Stomach (tissue), 9 donors: ENCODE results near the gene HEATR3. TPM values are rescaled to one million over a fixed set of nuclear protein-coding genes. Genes with fewer than 3 reads are reported as not detected.

Experiments
- DNase-seq, 2 donors: peaks; one replicate each; pipeline versions ENCODE4 v3.0.0 to v3.0.0-alpha.2; 2013 to 2019
- H3K27ac ChIP-seq, 5 donors: fragments of 200-600 bp in 4 of 5; sonication (generic) in 4 of 5; one replicate each; pipeline ENCODE4 v1.5.1; 2013 to 2019; ENCODE audit warnings: mild to moderate bottlenecking in 1 of 5, moderate library complexity in 1 of 5
- H3K27me3 ChIP-seq, 3 donors: fragments of 200-600 bp; sonication (generic); one replicate each; pipeline ENCODE4 v1.5.1; 2017 to 2019; ENCODE audit warnings: mixed run types in 1 of 3
- H3K36me3 ChIP-seq, 4 donors: fragments of 200-600 bp; sonication (generic); 1 replicate in 3 of 4; 2 replicates in 1 of 4; pipeline ENCODE4 v1.5.1; 2016 to 2019
- H3K4me1 ChIP-seq, 4 donors: fragments of 200-600 bp; sonication (generic); one replicate each; pipeline ENCODE4 v1.5.1; 2016 to 2019
- H3K4me3 ChIP-seq, 4 donors: fragments of 200-600 bp; sonication (generic) in 3 of 4; one replicate each; pipeline ENCODE4 v1.5.1; 2016 to 2019; ENCODE audit warnings: mild to moderate bottlenecking in 1 of 4
- H3K9me3 ChIP-seq, 4 donors: fragments of 200-600 bp; sonication (generic); one replicate each; pipeline ENCODE4 v1.5.1; 2016 to 2019
- EP300 ChIP-seq: sonication (generic); formaldehyde crosslinking; IDR thresholded peaks from one replicate; pipeline ENCODE4 v1.6.1; 2017; ENCODE audit warnings: antibody characterized with exemption
- POLR2A ChIP-seq, 4 donors: fragments of 450-650 bp; IDR thresholded peaks; one replicate each; pipeline ENCODE4 v1.6.1; 2016; ENCODE audit warnings: antibody characterized with exemption in 4 of 4, control low read depth in 2 of 4, mild to moderate bottlenecking in 1 of 4, moderate library complexity in 1 of 4
- POLR2AphosphoS5 ChIP-seq, 3 donors: sonication (generic); formaldehyde crosslinking; IDR thresholded peaks; one replicate each; pipeline ENCODE4 v1.6.1; 2016; ENCODE audit warnings: antibody characterized with exemption in 3 of 3
- WGBS, 5 donors: extraction: QIAGEN DNeasy Blood & Tissue Kit in 3 of 5; methylation state at CpG; one replicate each; pipeline versions ENCODE4 v1.1.5 to v1.1.7; 2013 to 2018; 5-methylcytosine and 5-hydroxymethylcytosine counted together
- intact Hi-C: fragments of 100-400 bp; cut with DNase I; formaldehyde crosslinking; loops from one replicate; pipeline ENCODE4 v1.15.1; 2023; ENCODE audit warnings: low total_unique reads
- polyA plus RNA-seq, 3 donors: library from polyadenylated mRNA; stranded (reverse); fragments of 200-250 nt; gene quantifications; one replicate each; pipeline ENCODE4 v1.2.3, GENCODE V29; 2013
- total RNA-seq, 5 donors: library from RNA; depleted of rRNA; stranded (reverse); fragments of >200 nt; gene quantifications; one replicate each; pipeline versions ENCODE4 v1.1.0 to v1.2.3, GENCODE V29; 2014 to 2016
- TF ChIP-seq, protein P1 (sequence below), 7 experiments: fragments of 450-650 bp in 4 of 7; fragments of 200-600 bp in 3 of 7; sonication (generic) in 3 of 7; IDR thresholded peaks; one replicate each; pipeline ENCODE4 v1.5.1; 2016 to 2019; ENCODE audit warnings: antibody characterized with exemption in 7 of 7, control low read depth in 2 of 7, mild to moderate bottlenecking in 1 of 7
- donor health status: healthy with polysubstance abuse.
- donor health status: Bipolar disorder and iron deficiency.
- donor health status: healthy.

Gene HEATR3
- total and polyA plus RNA-seq, 8 donors: 4.1 to 45.1 (median 15.4) TPM

DNA sequence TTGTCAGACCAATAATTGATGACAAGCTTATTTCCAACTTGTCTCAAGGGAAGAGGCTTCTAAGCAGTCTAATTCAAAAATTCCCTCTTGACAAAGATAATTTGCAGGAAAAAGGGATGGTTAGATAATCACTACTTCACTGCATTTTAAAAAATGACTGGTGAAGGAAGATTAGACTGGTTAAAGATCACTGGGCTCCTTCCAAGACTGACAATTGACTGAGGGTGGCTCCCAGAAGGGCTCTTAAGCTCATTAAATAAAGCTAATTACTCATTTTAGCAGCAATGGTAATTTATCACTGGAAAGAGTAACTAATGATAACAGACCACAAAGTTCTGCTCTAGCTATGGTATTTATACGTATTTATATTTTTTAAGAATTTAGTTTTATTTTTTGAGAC lies 4.4 kb upstream of the HEATR3 start:
- H3K27ac ChIP-seq: no peak overlapping the region
- peaks cover 0 to 8% (median 5%) of the 10 kb centered on the region in 4 donors for H3K9me3 ChIP-seq
- 0 to 81% (median 54%) methylated on average over 1 of the region's 1 CpG for WGBS, 5 donors
- DNase-seq: no peak
- no peaks in the 10 kb centered on the region for H3K27me3 ChIP-seq
- no peaks in the 10 kb centered on the region for H3K36me3 ChIP-seq
- no peak overlapping the region for H3K4me3 ChIP-seq
- intact Hi-C loops: no loop called here
- H3K4me1 ChIP-seq: peaks cover 0 to 5% (median under 1%) of the 10 kb centered on the region in 4 donors
- TF ChIP-seq, protein P1, sequence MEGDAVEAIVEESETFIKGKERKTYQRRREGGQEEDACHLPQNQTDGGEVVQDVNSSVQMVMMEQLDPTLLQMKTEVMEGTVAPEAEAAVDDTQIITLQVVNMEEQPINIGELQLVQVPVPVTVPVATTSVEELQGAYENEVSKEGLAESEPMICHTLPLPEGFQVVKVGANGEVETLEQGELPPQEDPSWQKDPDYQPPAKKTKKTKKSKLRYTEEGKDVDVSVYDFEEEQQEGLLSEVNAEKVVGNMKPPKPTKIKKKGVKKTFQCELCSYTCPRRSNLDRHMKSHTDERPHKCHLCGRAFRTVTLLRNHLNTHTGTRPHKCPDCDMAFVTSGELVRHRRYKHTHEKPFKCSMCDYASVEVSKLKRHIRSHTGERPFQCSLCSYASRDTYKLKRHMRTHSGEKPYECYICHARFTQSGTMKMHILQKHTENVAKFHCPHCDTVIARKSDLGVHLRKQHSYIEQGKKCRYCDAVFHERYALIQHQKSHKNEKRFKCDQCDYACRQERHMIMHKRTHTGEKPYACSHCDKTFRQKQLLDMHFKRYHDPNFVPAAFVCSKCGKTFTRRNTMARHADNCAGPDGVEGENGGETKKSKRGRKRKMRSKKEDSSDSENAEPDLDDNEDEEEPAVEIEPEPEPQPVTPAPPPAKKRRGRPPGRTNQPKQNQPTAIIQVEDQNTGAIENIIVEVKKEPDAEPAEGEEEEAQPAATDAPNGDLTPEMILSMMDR (IDR thresholded peaks at IDR 0.05): no peak
- TF ChIP-seq POLR2A (IDR thresholded peaks at IDR 0.05) (no peak), EP300 (no peak), POLR2AphosphoS5 (IDR thresholded peaks at IDR 0.05) (no peak)

DNA sequence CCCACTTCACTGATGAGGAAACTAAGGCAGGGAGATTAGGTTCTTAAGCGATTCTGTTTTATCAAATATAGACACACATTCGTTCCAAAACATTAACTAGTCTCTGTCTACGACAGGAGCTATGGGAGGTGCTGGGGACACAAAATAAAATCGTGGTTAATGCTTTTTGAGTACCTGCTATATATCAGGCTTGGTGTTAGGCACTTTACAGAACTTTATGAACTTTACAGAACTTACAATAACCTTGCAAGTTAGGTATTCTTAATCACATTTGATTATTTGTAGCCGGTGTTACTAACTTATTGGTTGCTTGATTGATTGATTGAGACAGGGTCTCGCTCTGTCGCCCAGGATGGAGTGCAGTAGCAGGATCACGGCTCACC lies 538 bp upstream of the HEATR3 start:
- H3K4me3 ChIP-seq: peak overlapping the region; percentile 86 to 100 (median 92)
- peak overlapping the region; percentile 47 to 98 (median 96) for H3K27ac ChIP-seq
- intact Hi-C loops: loop anchor here (5.0 kb wide), 1 partner anchor 38 kb away; the partner anchor contains the start of gene CNEP1R1
- peaks cover 2 to 14% (median 13%) of the 10 kb centered on the region in 4 donors for H3K36me3 ChIP-seq
- TF ChIP-seq, protein P1 (IDR thresholded peaks at IDR 0.05): no peak
- TF ChIP-seq POLR2A (IDR thresholded peaks at IDR 0.05) (no peak), EP300 (no peak), POLR2AphosphoS5 (IDR thresholded peaks at IDR 0.05) (no peak)
- H3K4me1 ChIP-seq: peaks cover 13 to 30% (median 22%) of the 10 kb centered on the region in 4 donors
- WGBS, 5 donors: 70 to 85% (median 73%) methylated on average over 8 of the region's 8 CpGs
- no peaks in the 10 kb centered on the region for H3K27me3 ChIP-seq
- no peak for DNase-seq
- no peaks in the 10 kb centered on the region for H3K9me3 ChIP-seq

DNA sequence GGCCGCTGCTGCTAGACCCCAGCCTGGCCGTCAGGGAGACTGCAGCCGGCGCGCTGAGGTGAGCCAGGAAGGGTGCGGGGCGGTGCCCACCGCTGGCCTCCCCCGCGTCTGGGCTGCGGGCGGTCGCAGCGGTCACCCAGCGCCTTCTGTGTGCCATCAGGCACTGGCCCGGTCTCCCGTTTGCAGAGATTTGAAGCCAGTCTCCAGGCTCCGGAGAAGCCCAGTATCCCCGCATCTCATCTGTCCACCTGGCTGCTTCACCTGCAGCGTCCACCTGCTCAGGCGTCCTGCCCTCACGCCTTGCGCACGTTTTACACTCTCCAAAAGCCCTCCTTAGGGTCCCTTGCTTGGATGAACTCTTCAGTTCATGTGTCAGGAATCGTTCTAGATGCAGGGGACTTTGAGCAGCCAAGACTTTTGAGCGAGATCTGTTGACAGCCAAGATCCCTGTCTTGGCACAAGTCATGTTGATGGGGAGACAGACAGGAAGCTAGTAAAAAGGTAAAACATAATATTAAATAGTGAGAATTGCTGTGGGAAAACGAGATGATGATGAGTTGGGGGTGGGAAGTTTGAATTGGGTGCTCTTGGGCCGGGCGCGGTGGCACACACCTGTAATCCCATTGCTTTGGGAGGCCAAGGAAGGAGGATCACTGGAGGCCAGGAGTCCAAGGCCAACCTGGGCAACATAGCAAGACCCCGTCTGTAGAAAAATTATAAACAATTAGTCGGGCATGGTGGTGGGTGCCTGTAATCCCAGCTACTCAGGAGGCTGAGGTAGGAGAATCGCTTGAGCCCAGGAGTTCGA lies 916 bp downstream of the HEATR3 start:
- no peak for DNase-seq
- H3K4me1 ChIP-seq: peaks cover 13 to 30% (median 22%) of the 10 kb centered on the region in 4 donors
- WGBS, 5 donors: 23 to 48% (median 23%) methylated on average over 16 to 34 of the region's 34 CpGs
- no peaks in the 10 kb centered on the region for H3K27me3 ChIP-seq
- H3K4me3 ChIP-seq: peak overlapping the region; percentile 86 to 100 (median 92)
- H3K9me3 ChIP-seq: no peaks in the 10 kb centered on the region
- intact Hi-C loops: loop anchor here (5.0 kb wide), 1 partner anchor 39 kb away; the partner anchor contains the start of gene CNEP1R1
- H3K36me3 ChIP-seq: peaks cover 3 to 25% (median 22%) of the 10 kb centered on the region in 4 donors
- peak overlapping the region; percentile 88 to 98 (median 96) for H3K27ac ChIP-seq
- TF ChIP-seq, protein P1 (IDR thresholded peaks at IDR 0.05): peak in 1 of 7 experiments; percentile 20
- no peak for TF ChIP-seq POLR2A (IDR thresholded peaks at IDR 0.05)
- peak in 1 of 3 donors; percentile 3 for TF ChIP-seq POLR2AphosphoS5 (IDR thresholded peaks at IDR 0.05)
- no peak for TF ChIP-seq EP300

DNA sequence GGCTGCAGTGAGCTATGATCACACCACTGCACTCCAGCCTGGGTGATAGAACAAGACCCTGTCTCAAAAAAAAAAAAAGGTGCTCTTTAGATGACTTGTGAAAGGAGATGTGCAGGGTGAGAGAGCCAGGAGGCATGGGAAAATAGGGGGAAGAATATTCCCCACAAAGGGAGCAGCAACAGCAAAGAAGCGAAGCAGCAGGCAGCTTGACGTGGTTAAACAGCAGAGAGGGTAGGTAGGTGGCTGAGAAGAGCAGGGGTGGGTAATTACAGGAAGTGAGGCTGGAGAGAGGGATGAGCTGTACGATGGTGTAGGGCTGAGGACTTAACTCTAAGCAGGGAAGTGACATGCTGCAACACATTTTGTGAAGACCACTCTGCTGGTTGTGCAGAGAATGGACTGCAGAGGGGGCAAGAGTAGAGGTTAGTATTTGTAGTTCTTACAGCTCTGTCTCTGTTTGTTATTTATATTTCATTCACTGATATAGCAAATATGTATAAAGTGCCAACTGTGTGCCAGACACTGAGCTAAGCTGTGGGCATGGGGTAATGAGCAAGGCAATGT lies 1.6 kb downstream of the HEATR3 start:
- H3K27me3 ChIP-seq: no peaks in the 10 kb centered on the region
- peak in 1 of 2 donors; percentile 69 for DNase-seq
- H3K4me3 ChIP-seq: peak overlapping the region in 3 of 4 donors; percentile 86 to 100 (median 87)
- peaks cover 3 to 27% (median 25%) of the 10 kb centered on the region in 4 donors for H3K36me3 ChIP-seq
- peaks cover 13 to 30% (median 22%) of the 10 kb centered on the region in 4 donors for H3K4me1 ChIP-seq
- intact Hi-C loops: loop anchor here (5.0 kb wide), 1 partner anchor 40 kb away; the partner anchor contains the start of gene CNEP1R1
- WGBS, 5 donors: 29 to 48% (median 37%) methylated on average over 3 of the region's 3 CpGs
- no peaks in the 10 kb centered on the region for H3K9me3 ChIP-seq
- TF ChIP-seq, protein P1 (IDR thresholded peaks at IDR 0.05): peak in 1 of 7 experiments; percentile 17
- TF ChIP-seq POLR2A (IDR thresholded peaks at IDR 0.05): no peak
- H3K27ac ChIP-seq: peak overlapping the region in 2 of 5 donors; percentile 1 to 96
